Right lobe of liver (tissue), 4 donors: ENCODE measurements around the gene ZNF219.
"Not testable (repeated sequence)": the region's sequence is repeated elsewhere in the genome, so short reads cannot be mapped to it uniquely, and the experiment has no call there.

ENCODE experiments used
- POLR2A ChIP-seq: fragments of 450-650 bp; IDR thresholded peaks from one replicate; pipeline ENCODE4 v1.6.1; 2017; ENCODE audit warnings: antibody characterized with exemption, mild to moderate bottlenecking
- TF ChIP-seq, protein P1 (sequence below), 4 donors: fragments of 200-600 bp in 3 of 4; fragments of 450-650 bp in 1 of 4; IDR thresholded peaks; one replicate each; pipeline versions ENCODE4 v1.5.1 to v1.8.0; 2016 to 2022; ENCODE audit warnings: antibody characterized with exemption in 4 of 4, mild to moderate bottlenecking in 2 of 4
- donor health status: DM: no; HTN: no; CAD: no.
- donor health status: DM: no; HTN: no; CAD: no.
- donor health status: DM: no; HTN: yes; CAD: no.

GRCh38 chr14:21040941-21041340, 57.5 kb downstream of the ZNF219 start:
- TF ChIP-seq, protein P1, sequence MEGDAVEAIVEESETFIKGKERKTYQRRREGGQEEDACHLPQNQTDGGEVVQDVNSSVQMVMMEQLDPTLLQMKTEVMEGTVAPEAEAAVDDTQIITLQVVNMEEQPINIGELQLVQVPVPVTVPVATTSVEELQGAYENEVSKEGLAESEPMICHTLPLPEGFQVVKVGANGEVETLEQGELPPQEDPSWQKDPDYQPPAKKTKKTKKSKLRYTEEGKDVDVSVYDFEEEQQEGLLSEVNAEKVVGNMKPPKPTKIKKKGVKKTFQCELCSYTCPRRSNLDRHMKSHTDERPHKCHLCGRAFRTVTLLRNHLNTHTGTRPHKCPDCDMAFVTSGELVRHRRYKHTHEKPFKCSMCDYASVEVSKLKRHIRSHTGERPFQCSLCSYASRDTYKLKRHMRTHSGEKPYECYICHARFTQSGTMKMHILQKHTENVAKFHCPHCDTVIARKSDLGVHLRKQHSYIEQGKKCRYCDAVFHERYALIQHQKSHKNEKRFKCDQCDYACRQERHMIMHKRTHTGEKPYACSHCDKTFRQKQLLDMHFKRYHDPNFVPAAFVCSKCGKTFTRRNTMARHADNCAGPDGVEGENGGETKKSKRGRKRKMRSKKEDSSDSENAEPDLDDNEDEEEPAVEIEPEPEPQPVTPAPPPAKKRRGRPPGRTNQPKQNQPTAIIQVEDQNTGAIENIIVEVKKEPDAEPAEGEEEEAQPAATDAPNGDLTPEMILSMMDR (IDR thresholded peaks at IDR 0.05): not testable (repeated sequence)
- TF ChIP-seq POLR2A: not testable (repeated sequence)
